Measurements from ENCODE around the gene PROC. TPM values are rescaled to one million over a fixed set of nuclear protein-coding genes. Genes with fewer than 3 reads are reported as not detected.
"Not testable (repeated sequence)": the region's sequence is repeated elsewhere in the genome, so short reads cannot be mapped to it uniquely, and the experiment has no call there.

PROC gene
- total RNA-seq, 2 donors from 2014 or later = not detected

DNA sequence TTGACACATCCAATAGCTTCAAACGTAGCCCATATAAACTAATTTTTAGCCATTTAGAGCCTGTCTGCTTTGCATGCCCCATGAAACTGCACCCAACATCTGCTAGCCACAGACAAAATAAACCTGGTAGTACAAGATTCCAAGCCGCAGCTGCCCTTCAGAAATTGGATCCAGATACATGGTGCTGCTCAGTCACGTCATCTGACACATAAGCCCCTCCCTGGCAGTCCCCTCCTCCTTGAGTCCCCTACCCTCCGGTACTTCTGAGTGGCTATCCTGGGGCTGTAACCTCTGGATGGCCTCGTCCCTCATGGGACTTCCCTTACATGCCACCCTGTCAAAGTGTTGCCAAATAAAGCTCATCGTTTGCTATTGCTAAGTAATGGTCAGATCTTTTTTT, 33.8 kb downstream of the PROC start:
- TF ChIP-seq, protein P1, sequence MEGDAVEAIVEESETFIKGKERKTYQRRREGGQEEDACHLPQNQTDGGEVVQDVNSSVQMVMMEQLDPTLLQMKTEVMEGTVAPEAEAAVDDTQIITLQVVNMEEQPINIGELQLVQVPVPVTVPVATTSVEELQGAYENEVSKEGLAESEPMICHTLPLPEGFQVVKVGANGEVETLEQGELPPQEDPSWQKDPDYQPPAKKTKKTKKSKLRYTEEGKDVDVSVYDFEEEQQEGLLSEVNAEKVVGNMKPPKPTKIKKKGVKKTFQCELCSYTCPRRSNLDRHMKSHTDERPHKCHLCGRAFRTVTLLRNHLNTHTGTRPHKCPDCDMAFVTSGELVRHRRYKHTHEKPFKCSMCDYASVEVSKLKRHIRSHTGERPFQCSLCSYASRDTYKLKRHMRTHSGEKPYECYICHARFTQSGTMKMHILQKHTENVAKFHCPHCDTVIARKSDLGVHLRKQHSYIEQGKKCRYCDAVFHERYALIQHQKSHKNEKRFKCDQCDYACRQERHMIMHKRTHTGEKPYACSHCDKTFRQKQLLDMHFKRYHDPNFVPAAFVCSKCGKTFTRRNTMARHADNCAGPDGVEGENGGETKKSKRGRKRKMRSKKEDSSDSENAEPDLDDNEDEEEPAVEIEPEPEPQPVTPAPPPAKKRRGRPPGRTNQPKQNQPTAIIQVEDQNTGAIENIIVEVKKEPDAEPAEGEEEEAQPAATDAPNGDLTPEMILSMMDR (IDR thresholded peaks at IDR 0.05) = no peak
- Histone ChIP-seq H3K4me1 (no peaks in the 10 kb centered on the region), H3K27me3 (no peaks in the 10 kb centered on the region), H3K36me3 (peaks cover 5% of the 10 kb centered on the region), H3K4me3 (no peak overlapping the region), H3K27ac (no peak overlapping the region), H3K9me3 (no peaks in the 10 kb centered on the region)
- DNase-seq (ENCODE audit: low spot score) = no peak

DNA sequence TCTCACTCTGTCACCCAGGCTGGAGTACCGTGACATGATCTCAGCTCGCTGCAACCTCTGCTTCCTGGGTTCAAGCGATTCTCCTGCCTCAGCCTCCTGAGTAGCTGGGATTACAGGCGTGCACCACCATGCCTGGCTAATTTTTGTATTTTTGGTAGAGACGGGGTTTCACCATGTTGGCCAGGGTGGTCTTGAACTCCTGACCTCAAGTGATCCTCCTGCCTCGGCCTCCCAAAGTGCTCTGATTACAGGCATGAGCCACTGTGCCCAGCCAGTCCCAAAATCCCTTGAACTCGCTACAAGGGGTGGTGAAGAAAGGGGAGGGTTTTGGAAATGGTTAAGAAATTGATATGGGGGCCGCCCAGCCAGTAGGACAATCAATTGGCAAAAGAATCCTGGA, 34.2 kb downstream of the PROC start:
- not testable (repeated sequence) for H3K9me3 ChIP-seq; H3K36me3 ChIP-seq; H3K27me3 ChIP-seq; H3K4me3 ChIP-seq; H3K4me1 ChIP-seq; DNase-seq (ENCODE audit: low spot score); H3K27ac ChIP-seq

DNA sequence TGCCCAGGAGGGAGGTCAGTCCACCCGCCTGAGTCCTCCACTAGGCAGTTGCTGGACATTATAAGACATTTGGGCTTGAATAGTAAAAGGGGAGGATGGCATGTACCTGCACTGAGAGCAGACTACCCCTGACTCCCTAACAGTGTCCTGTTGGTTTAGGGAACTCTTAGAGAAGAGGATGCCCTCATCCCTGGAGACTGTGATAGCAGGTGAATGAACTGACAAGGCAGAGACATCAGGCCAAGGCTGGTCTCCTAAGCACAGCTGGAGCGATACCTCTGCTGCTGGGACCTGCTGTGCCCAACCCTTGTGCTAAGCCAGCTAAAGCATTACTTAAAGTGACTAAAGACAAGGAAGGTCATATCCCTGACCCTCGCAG, 34.8 kb downstream of the PROC start:
- no peak for DNase-seq (ENCODE audit: low spot score)
- no peak overlapping the region for H3K27ac ChIP-seq
- no peaks in the 10 kb centered on the region for H3K4me1 ChIP-seq
- H3K9me3 ChIP-seq = no peaks in the 10 kb centered on the region
- TF ChIP-seq, protein P1 (IDR thresholded peaks at IDR 0.05) = no peak
- H3K4me3 ChIP-seq = no peak overlapping the region
- H3K27me3 ChIP-seq = no peaks in the 10 kb centered on the region
- H3K36me3 ChIP-seq = peaks cover 5% of the 10 kb centered on the region

DNA sequence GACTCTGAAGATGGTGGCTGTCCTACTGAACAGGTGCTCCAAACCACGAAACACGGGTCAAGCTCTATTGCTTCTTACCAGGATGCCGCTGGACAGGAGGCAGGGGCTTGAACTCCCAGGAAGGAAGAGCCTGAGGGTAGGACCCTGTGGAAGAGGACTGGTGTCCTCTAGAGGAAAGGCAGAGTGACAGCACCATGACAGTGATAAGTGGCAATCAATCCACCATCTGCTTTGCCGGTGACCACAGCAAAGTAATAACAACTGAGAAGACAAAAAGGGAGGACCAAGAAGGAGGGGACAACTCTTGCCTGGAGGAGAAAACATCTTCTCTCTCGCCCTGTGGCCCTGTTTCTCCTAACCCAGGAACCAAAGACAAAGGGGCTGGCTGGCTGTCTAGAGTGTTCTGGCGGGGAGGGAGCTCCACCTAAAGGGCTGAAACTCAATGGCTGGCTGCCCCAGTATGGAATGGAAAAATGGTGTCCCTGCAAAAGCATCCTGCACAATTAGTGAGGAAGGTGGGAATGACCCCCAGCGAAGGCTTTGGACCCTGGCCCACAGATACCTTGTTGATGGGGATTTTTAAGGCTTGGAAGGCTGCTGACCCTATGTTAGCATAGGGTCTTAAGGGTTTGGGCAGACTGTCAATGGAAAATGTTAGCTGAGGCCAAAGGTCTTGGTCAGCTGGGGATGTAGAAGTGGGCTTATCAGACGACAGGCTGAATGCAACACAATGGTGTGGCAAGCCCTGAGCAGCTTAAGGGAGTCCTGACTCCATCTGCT, 35.4 kb downstream of the PROC start:
- Histone ChIP-seq H3K4me3 (no peak overlapping the region), H3K4me1 (no peaks in the 10 kb centered on the region), H3K36me3 (peaks cover 5% of the 10 kb centered on the region), H3K9me3 (no peaks in the 10 kb centered on the region), H3K27ac (no peak overlapping the region), H3K27me3 (no peaks in the 10 kb centered on the region)
- DNase-seq (ENCODE audit: low spot score) = no peak
- TF ChIP-seq, protein P1 (IDR thresholded peaks at IDR 0.05) = no peak

DNA sequence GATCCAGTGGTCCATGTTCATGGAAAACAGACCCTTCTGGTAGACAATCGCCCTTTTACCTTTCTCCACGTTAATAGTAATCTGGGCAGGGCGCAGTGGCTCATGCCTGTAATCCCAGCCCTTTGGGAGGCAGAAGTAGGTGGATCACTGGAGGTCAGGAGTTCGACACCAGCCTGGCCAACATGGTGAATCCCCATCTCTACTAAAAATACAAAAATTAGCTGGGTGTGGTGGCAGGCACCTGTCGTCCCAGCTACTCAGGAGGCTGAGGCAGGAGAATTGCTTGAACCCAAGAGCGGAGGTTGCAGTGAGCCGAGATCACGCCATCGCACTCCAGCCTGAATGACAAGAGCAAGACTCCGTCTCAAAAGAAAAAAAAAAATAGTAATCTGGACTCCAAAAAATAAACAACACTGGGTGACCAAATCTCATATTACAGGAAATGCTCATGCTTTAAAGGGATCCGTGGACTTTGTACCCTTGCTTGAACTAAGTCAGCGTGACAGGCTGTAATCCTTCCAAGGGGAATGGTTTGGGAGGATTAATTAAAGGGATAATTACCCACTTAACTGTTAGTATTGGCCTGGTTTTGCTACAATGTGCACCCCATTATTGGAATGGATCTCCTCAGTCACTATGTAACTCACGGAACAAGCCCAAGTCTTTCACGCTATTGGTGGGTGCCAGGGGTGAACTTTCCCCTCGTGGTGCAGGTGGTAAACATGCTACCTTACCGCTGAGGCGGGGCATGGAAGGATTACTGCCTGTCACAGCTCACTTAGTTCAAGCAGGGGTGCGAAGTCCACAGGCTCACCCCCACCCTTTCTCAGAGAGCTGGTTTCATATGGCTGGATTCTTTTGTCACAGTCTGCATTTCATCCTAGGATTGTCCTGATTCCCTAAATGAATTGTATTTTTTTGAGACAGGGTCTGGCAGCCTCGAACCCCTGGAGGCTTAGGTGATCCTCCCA, 36.7 kb downstream of the PROC start:
- Histone ChIP-seq H3K4me1 (no peaks in the 10 kb centered on the region), H3K4me3 (no peak overlapping the region), H3K27ac (no peak overlapping the region), H3K27me3 (no peaks in the 10 kb centered on the region), H3K36me3 (peaks cover 5% of the 10 kb centered on the region), H3K9me3 (no peaks in the 10 kb centered on the region)
- DNase-seq (ENCODE audit: low spot score) = no peak
- TF ChIP-seq, protein P1 (IDR thresholded peaks at IDR 0.05) = no peak
